NCI-H2196 (cell line): ENCODE results near the gene SOCS7.
"Not testable (repeated sequence)": the region's sequence is repeated elsewhere in the genome, so short reads cannot be mapped to it uniquely, and the experiment has no call there.

Experiments used
- DNase-seq: peaks from one replicate; lab custom pipeline; 2025; ENCODE audit not compliant: unreplicated experiment; lab: John Stamatoyannopoulos, UW

Gene SOCS7

GRCh38 chr17:38437313-38437712 lies 85.7 kb downstream of the SOCS7 start:
- not testable (repeated sequence) for DNase-seq

- no peak for DNase-seq
Measured at GRCh38 chr17:38439436-38439835, 87.8 kb downstream of the SOCS7 start.

- no peak for DNase-seq
Measured at GRCh38 chr17:38440614-38441397, 89.2 kb downstream of the SOCS7 start.

- no peak for DNase-seq
Measured at GRCh38 chr17:38441429-38442061, 89.9 kb downstream of the SOCS7 start.

GRCh38 chr17:38442548-38442947 lies 90.9 kb downstream of the SOCS7 start:
- no peak for DNase-seq

GRCh38 chr17:38443356-38444031 lies 91.8 kb downstream of the SOCS7 start:
- DNase-seq: no peak

GRCh38 chr17:38444151-38444550 lies 92.5 kb downstream of the SOCS7 start:
- peak; percentile 66 for DNase-seq

GRCh38 chr17:38447502-38448085 lies 96.0 kb downstream of the SOCS7 start:
- DNase-seq: no peak

GRCh38 chr17:38448208-38448771 lies 96.6 kb downstream of the SOCS7 start:
- DNase-seq: no peak

- no peak for DNase-seq
Measured at GRCh38 chr17:38449364-38449763, 97.7 kb downstream of the SOCS7 start.

- DNase-seq: no peak
Measured at GRCh38 chr17:38450557-38451029, 98.9 kb downstream of the SOCS7 start.

- DNase-seq: no peak
Measured at GRCh38 chr17:38451030-38451839, 99.6 kb downstream of the SOCS7 start.

GRCh38 chr17:38451840-38452529 lies 100.3 kb downstream of the SOCS7 start:
- no peak for DNase-seq

GRCh38 chr17:38452719-38453118 lies 101.1 kb downstream of the SOCS7 start:
- DNase-seq: no peak

GRCh38 chr17:38453951-38454421 lies 102.3 kb downstream of the SOCS7 start:
- DNase-seq: no peak

GRCh38 chr17:38454532-38454931 lies 102.9 kb downstream of the SOCS7 start:
- DNase-seq: peak; percentile 41
